PC-9 (cell line): ENCODE data around the gene ST8SIA6. TPM values are rescaled to one million over a fixed set of nuclear protein-coding genes. Genes with fewer than 3 reads are reported as not detected.

Source experiments
- Bru-seq: library from RNA; stranded (reverse); fragments of 400-500 nt; gene quantifications from one replicate; lab custom pipeline; 2021; lab: Mats Ljungman, UMichigan
- BruChase-seq, 2 experiments: library from RNA; stranded (reverse); fragments of 400-500 nt; gene quantifications; one replicate each; lab custom pipeline; 2021; lab: Mats Ljungman, UMichigan
- BruUV-seq: library from RNA; stranded (reverse); fragments of 400-500 nt; replicated peaks from 2 replicates; lab custom pipeline; 2021; lab: Mats Ljungman, UMichigan
- CTCF ChIA-PET: fragments of 300-600 bp; sonication (Branson Sonifier 250); formaldehyde crosslinking; loops from one replicate; lab custom pipeline; 2022; ENCODE audit warnings: antibody characterized with exemption; lab: Charles Lee
- POLR2A ChIA-PET: fragments of 300-600 bp; sonication (Branson Sonifier 250); formaldehyde crosslinking; loops from one replicate; lab custom pipeline; 2022; ENCODE audit warnings: antibody characterized with exemption; ENCODE audit not compliant: unreplicated experiment; lab: Charles Lee
- DNase-seq, 2 experiments: peaks; one replicate each; pipeline versions ENCODE4 v3.0.0 to v3.0.0-alpha.2; 2015 to 2022; ENCODE audit warnings: mixed read lengths in 1 of 2
- H2AFZ ChIP-seq: fragments of 200-600 bp; sonication (generic); 2 replicates; pipeline ENCODE4 v1.8.1; 2017; ENCODE audit warnings: antibody characterized with exemption
- H3F3A ChIP-seq: fragments of 200-600 bp; sonication (generic); 2 replicates; pipeline ENCODE4 v1.8.1; 2017; ENCODE audit warnings: antibody characterized with exemption, mild to moderate bottlenecking, low read depth; ENCODE audit not compliant: insufficient read depth
- H3K27ac ChIP-seq: fragments of 200-600 bp; sonication (generic); 2 replicates; pipeline ENCODE4 v1.6.1; 2016; ENCODE audit warnings: mixed run types
- H3K27me3 ChIP-seq: fragments of 200-600 bp; sonication (generic); 2 replicates; pipeline ENCODE4 v1.6.1; 2016; ENCODE audit warnings: low read depth, mixed run types; ENCODE audit not compliant: insufficient read depth
- H3K36me3 ChIP-seq: fragments of 200-600 bp; sonication (generic); 2 replicates; pipeline ENCODE4 v1.6.1; 2016; ENCODE audit warnings: low read depth, mixed run types
- H3K4me1 ChIP-seq: fragments of 200-600 bp; sonication (generic); replicated peaks from 2 replicates; pipeline ENCODE4 v1.6.1; 2016; ENCODE audit warnings: mixed run types; ENCODE audit not compliant: insufficient read depth
- H3K4me2 ChIP-seq: fragments of 200-600 bp; sonication (generic); 2 replicates; pipeline ENCODE4 v1.6.1; 2017; ENCODE audit warnings: mixed run types
- H3K4me3 ChIP-seq: fragments of 200-600 bp; sonication (generic); 2 replicates; pipeline ENCODE4 v1.6.1; 2016; ENCODE audit warnings: mixed run types
- H3K79me2 ChIP-seq: fragments of 200-600 bp; sonication (generic); 2 replicates; pipeline ENCODE4 v1.6.1; 2017; ENCODE audit warnings: low read depth, mixed run types
- H3K9me2 ChIP-seq: fragments of 200-600 bp; sonication (generic); 2 replicates; pipeline ENCODE4 v1.8.1; 2017; ENCODE audit warnings: mild to moderate bottlenecking; ENCODE audit not compliant: insufficient read depth
- H3K9me3 ChIP-seq: fragments of 200-600 bp; sonication (generic); 2 replicates; pipeline ENCODE4 v1.8.1; 2016; ENCODE audit warnings: low read depth; ENCODE audit not compliant: insufficient read depth
- H4K20me1 ChIP-seq: fragments of 200-600 bp; sonication (generic); 2 replicates; pipeline ENCODE4 v1.8.1; 2017; ENCODE audit not compliant: insufficient read depth
- CTCF ChIP-seq: fragments of 200-600 bp; sonication (generic); conservative IDR thresholded peaks from 2 replicates; pipeline ENCODE4 v1.6.1; 2017; ENCODE audit warnings: mixed run types, antibody characterized with exemption, mild to moderate bottlenecking, moderate library complexity
- EZH2 ChIP-seq: fragments of 200-600 bp; sonication (generic); IDR thresholded peaks from 2 replicates; pipeline ENCODE4 v1.8.0; 2017; ENCODE audit warnings: antibody characterized with exemption, low read depth
- intact Hi-C: fragments of 100-400 bp; cut with micrococcal nuclease; formaldehyde crosslinking; loops from one replicate; pipeline ENCODE4 v1.10.0; 2022; ENCODE audit not compliant: unreplicated experiment
- long read RNA-seq: library from polyadenylated mRNA; stranded (forward); transcript quantifications from one replicate; pipeline ENCODE4 v2.0.0, GENCODE V29; 2022
- total RNA-seq: library from RNA; stranded (reverse); gene quantifications from 2 replicates; pipeline ENCODE4 v1.2.3, GENCODE V29; 2021

The ST8SIA6 gene, protein sequence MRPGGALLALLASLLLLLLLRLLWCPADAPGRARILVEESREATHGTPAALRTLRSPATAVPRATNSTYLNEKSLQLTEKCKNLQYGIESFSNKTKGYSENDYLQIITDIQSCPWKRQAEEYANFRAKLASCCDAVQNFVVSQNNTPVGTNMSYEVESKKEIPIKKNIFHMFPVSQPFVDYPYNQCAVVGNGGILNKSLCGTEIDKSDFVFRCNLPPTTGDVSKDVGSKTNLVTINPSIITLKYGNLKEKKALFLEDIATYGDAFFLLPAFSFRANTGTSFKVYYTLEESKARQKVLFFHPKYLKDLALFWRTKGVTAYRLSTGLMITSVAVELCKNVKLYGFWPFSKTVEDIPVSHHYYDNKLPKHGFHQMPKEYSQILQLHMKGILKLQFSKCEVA
- 0.60 and 2.1 TPM in 2 replicates for total RNA-seq
- percentile 35 among the genes with signal in this experiment for Bru-seq, nascent RNA
- BruChase-seq, experiment 1, labeled RNA remaining after a 2-hour chase, result percentile 42 among the genes with signal in this experiment
- BruChase-seq, experiment 2, labeled RNA remaining after a 6-hour chase, result percentile 27 among the genes with signal in this experiment
- long read RNA-seq, partial matches to known transcripts, result 0 of 3 reads
- long read RNA-seq, other reads (novel, unspliced or antisense), result 3 of 3 reads

DNA sequence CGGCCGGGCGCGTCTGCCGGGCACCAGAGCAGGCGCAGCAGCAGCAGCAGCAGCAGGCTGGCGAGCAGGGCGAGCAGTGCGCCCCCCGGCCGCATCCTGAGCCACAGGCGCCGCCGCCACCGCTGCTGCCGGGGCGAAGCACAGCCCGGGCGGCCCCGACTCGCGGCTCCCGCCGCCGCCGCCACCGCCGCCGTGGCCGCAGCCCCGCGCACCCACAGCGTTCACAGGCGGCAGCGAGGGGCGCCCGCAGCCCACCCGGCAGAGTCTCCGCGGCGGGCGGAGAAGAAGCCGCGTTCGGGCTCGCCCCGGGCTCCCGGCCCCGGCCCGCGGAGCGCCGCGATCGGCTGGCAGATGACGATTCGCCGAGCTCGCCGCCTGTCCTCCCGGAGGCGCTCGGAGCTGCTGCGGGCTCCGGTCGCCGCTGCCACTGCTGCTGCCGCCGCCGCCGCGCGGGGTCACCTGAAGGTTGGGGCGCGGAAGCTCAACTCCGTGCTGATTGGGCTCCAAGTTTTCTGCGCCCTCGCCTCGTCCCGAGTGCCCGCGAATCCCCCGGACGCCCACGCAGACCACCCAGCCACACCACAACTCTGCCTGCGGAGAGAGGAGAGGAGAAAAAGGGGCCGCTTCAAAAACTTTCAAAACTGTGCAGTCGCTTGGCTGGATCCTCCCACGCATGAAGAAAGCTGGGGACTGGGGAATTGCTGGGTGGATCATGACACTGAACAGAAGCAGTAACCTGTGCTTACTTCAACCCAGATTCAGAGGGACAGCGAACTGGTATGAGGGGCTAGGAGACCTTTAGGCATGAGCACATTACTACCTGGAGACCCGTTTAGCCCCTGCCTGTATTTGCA is at the start of gene ST8SIA6:
TSS of gene ST8SIA6 (minus strand) at position 435 of the 854 bp plus-strand sequence. CDS start at position 95, 340 bp downstream.
- H3K4me3 ChIP-seq, result peak within 1 kb of the TSS; percentile 57
- DNase-seq, result peak in 1 of 2 experiments; percentile 52
- H2AFZ ChIP-seq, result peak within 1 kb of the TSS; percentile 77
- no peak for TF ChIP-seq CTCF
- TF ChIP-seq EZH2, result no peak
- ChIA-PET CTCF (interaction anchor here (0.6 kb wide), 2 partner anchors 101 to 640 kb away, joined by 3 to 4 read pairs; no protein-coding TSS in a partner anchor), POLR2A (interaction anchor here (0.5 to 0.6 kb wide), 2 partner anchors 56 to 97 kb away, joined by 3 to 6 read pairs; no protein-coding TSS in a partner anchor)
- H3K79me2 ChIP-seq, result no peaks in the 10 kb centered on the region
- H3K27me3 ChIP-seq, result no peaks in the 10 kb centered on the region
- H3K4me2 ChIP-seq, result peak within 1 kb of the TSS; percentile 86
- no peak within 1 kb of the TSS for H3K27ac ChIP-seq
- no peaks in the 10 kb centered on the region for H3K36me3 ChIP-seq
- BruUV-seq, result no TSS peak
- H4K20me1 ChIP-seq, result no peaks in the 10 kb centered on the region
- intact Hi-C loops, result loop anchor here (5.0 to 10.0 kb wide), 3 partner anchors 73 to 630 kb away; no protein-coding TSS in a partner anchor
- no peaks in the 10 kb centered on the region for H3K9me3 ChIP-seq
- no peaks in the 10 kb centered on the region for H3F3A ChIP-seq
- no peaks in the 10 kb centered on the region for H3K9me2 ChIP-seq
- no peaks in the 10 kb centered on the region for H3K4me1 ChIP-seq

GRCh38 chr10:17503795-17504194 is 49.4 kb upstream of the ST8SIA6 start:
- Histone ChIP-seq H3K27ac (no peak overlapping the region), H3K4me1 (no peaks in the 10 kb centered on the region), H3K27me3 (no peaks in the 10 kb centered on the region), H3F3A (no peaks in the 10 kb centered on the region), H3K4me2 (no peak overlapping the region), H3K79me2 (no peaks in the 10 kb centered on the region), H3K4me3 (no peak overlapping the region), H3K9me2 (no peaks in the 10 kb centered on the region), H3K36me3 (no peaks in the 10 kb centered on the region), H4K20me1 (no peaks in the 10 kb centered on the region), H3K9me3 (no peaks in the 10 kb centered on the region), H2AFZ (no peak overlapping the region)
- TF ChIP-seq EZH2, result no peak
- no peak for TF ChIP-seq CTCF
- intact Hi-C loops, result no loop called here
- DNase-seq, result no peak
- no TSS peak for BruUV-seq
- POLR2A ChIA-PET, result interaction anchor here (0.6 kb wide), 1 partner anchor 35 kb away, joined by 5 read pairs; no protein-coding TSS in a partner anchor
- CTCF ChIA-PET, result no interaction called here

DNA sequence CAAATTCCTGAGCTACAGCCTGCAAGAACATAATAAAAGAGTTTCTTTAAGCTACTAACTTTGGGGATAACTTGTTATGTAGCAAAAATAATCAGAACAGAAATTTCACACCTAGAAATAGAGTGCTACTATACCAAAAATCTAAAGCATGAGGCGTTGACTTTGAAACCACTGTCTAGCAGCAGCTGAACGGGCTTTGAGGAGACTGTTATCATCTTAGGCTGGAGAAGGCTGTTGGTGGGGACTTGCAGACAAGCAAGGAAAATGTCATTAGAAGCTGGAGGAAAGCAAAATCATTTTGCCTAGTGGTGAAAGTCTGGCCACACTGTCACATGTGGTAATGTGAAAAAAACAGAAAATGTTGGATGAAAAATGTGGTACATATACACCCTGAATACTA is 48.4 kb upstream of the ST8SIA6 start:
- no TSS peak for BruUV-seq
- POLR2A ChIA-PET, result no interaction called here
- H2AFZ ChIP-seq, result no peak overlapping the region

More for the DNA sequence above, 48.4 kb upstream of the ST8SIA6 start:
- no peak for DNase-seq
- TF ChIP-seq EZH2 (no peak), CTCF (no peak)
- no peaks in the 10 kb centered on the region for H3K9me3 ChIP-seq
- H3K27me3 ChIP-seq, result no peaks in the 10 kb centered on the region
- no peaks in the 10 kb centered on the region for H3K9me2 ChIP-seq
- intact Hi-C loops, result no loop called here
- H3K4me1 ChIP-seq, result no peaks in the 10 kb centered on the region
- no peaks in the 10 kb centered on the region for H3K36me3 ChIP-seq
- CTCF ChIA-PET, result interaction anchor here (0.7 kb wide), 1 partner anchor 11 kb away, joined by 3 read pairs; no protein-coding TSS in a partner anchor
- no peaks in the 10 kb centered on the region for H3F3A ChIP-seq
- H3K4me3 ChIP-seq, result no peak overlapping the region
- no peaks in the 10 kb centered on the region for H3K79me2 ChIP-seq
- no peak overlapping the region for H3K27ac ChIP-seq
- no peak overlapping the region for H3K4me2 ChIP-seq
- H4K20me1 ChIP-seq, result no peaks in the 10 kb centered on the region
